NCI-H2029 treated with DMSO at 0.1 percent for 48 hours (cell line): ENCODE results near the gene MAST4.
A peak's percentile ranks its signal among the peaks of the same experiment; 100 is the strongest.

Source experiments
- DNase-seq: peaks from one replicate; lab custom pipeline; 2025; lab: John Stamatoyannopoulos, UW

MAST4 gene

DNA sequence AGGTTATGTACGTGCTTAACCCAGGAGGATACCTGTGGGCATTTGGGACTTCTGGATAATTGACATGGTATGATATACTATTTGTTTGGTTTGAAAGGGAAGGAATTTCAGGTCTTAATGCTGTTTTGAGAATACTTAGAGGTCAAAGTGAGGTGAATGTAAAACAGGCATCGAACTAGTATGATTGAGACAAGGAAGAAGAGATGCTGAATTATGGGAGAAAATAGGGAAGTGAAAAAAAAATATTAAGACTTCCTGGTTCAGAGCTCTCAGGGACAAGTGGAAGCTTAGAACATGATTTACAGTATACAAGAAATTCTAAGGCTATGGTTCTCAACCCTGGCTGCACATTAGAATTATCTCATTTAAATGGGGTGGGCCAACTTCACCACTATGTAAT lies 485.1 kb downstream of the MAST4 start:
- no peak for DNase-seq

DNA sequence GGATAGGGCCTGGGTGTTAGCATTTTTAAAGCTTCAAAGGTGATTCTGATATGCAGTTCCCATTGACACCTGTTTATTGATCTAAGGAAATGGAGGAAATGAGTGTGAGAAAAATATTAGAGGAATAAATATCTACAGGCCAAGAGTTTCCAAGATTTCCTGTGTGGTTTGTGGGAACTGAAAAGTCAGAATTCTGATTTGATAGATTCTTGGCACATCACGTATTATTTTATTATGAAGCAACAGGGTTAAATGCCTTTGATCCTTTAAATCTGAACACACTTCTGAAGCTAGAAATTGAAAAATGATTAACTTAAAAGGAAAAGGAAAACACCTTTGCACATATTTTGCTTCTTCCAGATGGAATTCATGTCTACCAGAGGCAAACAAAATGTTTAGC lies 486.7 kb downstream of the MAST4 start:
- no peak for DNase-seq

DNA sequence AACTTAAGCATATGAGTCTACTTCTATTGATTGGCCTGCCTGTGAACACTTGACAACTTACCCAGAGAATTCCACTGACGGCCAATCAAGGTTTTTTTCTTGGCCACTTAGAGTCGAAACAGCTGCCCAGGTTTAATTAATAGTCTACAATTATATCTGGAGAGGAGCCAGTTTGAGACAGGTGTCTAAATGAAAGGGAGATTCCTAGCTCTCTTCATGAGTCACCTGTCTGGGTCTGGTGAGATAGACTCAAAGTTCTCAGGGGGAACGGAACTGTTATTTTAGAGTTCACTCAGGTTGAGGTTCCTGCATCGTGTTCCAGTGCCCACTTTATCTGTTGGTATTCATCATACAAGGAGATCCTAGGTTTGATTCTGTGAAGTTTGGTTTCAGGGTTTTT lies 489.4 kb downstream of the MAST4 start:
- DNase-seq: peak; percentile 94

DNA sequence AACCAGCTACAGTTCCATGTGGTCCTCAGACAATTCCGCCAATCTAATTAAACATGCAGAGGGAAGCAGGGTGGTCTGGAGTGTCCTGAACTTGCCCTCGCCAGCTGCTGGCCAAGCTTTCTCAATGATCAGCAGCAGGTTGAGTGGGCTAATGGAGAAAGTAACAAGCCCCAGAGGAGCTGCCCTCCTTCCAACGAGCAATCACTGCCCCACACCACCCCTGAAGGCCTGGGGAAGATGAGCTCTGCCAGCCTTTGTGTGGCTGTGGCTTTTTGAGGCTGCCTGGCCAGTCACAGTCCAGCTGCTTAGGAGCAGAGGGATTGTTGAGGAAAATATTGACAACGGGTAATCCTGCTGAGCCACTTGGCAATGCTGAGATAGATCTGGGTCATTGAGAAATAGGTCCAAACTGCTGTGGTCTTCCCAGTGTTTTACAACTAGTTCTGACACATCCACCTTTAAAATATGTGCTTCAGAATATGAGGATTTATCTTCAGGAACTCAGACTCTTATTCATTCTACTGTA lies 493.1 kb downstream of the MAST4 start:
- no peak for DNase-seq

DNA sequence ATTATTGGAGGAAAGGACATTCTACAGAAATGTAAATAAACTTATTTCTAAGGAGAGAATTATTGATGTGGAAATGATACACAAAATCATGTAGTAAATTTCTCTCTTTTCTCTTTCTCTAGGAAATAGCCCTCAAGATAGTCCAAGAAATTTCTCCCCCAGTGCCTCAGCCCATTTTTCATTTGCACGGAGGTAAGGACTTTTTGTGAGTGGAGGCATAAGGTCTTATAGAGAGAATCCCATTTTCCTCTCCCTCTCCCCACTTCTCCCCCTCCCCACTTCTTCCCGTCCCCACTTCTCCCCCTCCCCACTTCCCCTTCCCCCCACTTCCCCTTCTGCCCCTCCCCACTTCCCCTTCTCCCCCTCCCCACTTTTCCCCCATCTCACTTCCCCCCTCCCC lies 493.8 kb downstream of the MAST4 start:
- DNase-seq: no peak

DNA sequence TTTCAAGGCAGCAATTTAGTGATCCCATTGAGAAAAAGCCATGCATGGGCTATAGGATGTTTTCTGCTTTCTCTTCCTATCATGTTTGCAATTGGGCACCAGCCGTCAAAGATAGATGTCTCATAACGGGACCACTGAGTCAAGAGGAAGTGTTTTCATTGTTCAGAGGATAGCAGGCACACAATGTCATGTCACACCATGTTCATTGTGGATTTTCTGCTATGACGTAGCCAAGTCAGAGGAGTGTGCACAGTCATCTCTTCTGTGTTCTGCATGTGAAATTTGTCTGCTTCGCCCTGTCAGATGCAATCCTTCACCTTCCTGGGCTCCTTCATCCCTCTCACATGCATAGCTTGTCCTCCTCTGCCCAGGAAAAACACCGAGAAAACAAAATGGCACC lies 494.4 kb downstream of the MAST4 start:
- DNase-seq: no peak

DNA sequence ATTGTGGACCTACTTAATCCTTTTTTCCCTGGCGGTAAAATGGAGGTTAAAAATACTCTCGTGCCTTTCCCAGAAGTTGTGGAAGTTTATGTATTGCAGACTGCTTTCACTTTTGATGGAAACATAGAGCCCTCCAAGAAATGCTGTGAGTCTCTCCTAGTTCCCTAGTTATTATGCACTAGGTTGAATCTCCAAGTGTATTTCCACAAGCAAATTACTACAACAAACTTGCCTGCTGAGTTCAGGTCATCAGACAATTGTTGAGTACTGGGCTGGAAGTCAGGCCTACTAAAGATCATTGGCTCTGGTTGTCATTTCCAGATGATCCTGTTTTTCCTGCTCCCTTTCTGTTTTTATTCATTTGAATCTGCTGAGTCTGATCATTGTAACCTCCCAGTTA lies 496.3 kb downstream of the MAST4 start:
- DNase-seq: no peak

DNA sequence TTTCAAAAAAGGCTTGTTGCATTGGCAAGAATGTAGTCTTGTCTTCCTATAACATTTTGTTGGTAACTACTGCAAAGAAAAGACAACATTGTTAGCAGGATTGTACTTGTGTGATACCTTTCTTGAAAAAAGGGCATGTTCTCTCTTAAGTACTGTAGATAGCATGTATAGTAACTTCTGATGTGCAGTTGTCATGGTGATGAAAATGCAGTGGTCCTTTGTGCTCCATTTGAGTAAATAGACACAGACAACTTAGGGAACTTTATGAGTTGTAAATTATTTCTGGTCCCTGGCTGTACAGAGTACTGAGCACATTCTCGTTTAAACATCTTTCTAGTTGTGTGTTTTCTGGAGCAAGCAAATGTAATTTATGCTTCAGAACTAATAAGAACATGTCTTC lies 497.1 kb downstream of the MAST4 start:
- DNase-seq: no peak

DNA sequence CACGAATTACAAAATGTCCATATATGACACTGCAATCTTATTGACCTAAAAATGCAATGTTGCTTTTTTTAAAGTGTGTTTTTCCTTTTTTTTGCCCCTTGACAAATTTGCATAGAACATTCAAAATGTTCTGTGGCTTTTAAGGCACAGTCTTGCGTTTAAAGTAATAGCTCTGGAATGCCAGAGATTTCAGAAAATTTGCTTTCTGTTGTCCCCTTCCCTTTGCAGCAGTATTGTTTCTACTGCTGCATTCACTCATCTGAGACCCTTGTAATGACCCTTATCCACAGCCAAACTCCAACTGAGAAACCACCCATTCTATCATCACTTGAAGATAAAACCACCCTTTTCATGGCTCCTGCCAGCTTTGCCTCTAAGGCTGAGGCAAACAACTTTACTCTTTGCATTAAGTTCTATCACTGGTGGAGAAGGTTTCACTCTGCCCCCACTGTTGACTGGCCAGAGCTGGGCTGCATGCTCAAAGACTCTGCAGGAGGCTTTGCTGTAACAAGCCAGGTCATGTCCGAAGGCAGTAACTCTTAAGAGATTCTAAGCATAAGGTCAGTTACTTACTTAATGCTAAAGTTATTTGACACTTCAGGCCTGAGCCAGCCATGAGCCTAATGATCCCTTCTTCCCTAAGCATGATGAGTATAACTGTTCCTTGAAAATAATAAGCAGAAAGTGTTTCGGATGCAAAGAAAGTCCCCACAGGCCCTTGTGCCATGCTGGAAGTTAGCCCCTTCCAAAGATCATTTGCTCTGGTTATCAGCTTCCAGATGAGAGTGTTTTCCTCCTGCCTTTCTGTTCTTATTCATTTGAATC lies 498.5 kb downstream of the MAST4 start:
- no peak for DNase-seq

DNA sequence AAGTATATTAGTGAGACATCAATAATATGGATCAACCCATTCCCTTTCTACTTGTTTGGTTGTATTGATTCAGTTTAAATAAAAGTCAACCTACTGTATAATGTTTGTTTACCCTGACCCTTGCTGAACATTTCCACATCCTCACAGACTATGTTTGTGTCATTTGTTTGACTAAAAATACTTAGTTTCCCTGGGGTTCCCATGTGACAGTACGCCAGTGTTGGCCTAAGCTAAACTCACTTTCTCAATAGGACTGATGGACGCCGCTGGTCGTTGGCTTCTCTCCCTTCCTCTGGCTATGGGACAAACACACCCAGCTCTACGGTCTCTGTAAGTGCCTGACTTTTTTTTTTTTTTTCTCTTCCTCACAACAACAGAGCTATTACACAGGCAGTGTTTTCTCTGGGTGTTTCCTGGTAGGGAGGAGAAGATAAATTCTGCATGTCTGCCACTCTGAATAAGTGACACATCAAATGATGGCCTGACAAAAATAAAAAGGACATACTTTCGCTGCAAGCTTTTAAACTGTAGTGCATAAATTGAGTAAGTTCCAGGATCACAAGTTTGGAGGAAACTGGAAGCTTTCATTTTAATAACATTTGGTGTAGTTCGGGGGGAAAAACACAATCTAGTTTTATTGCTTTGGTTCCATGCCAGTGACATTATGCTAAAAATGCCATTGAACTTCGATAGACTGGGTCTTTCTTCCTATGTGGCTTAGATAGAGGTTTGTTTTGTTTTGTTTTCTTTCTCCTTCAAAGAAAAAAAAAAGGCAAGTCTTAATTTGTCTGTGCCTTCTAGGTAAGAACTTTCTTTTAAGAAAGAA lies 499.4 kb downstream of the MAST4 start:
- DNase-seq: peak; percentile 64

DNA sequence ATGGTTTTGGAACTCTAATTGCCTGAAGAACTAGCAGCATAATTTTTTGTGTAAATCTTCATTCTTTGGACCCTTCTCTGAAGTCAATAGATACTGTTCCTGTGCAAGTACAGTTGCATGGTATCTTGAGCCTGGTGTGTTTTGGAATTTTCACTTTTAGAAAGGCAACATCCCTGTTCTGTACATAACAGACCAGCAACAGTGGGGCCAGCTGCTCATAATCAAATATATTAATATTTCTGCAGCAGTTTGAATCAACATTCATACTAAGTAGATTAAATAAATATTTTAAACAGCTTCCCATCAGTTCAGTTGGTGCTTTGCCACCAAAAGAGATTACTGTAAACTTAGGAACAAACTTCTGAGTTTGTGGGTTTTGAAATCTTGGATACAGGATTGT lies 502.5 kb downstream of the MAST4 start:
- DNase-seq: no peak

DNA sequence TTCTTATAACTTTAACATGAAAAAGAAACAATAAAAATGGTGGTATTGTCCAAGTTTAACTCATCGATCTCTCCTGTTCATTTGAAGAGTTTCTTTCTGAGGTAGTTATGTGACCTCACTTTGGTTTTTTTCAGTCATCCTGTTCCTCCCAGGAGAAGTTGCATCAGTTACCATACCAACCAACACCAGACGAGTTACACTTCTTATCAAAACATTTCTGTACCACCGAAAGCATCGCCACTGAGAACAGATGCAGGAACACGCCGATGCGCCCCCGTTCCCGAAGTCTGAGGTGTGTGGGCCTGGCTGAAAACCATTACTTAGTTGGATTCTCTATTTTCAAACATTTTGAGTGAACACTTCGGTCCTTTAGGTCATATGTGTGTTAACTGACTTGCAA lies 504.1 kb downstream of the MAST4 start:
- DNase-seq: no peak

DNA sequence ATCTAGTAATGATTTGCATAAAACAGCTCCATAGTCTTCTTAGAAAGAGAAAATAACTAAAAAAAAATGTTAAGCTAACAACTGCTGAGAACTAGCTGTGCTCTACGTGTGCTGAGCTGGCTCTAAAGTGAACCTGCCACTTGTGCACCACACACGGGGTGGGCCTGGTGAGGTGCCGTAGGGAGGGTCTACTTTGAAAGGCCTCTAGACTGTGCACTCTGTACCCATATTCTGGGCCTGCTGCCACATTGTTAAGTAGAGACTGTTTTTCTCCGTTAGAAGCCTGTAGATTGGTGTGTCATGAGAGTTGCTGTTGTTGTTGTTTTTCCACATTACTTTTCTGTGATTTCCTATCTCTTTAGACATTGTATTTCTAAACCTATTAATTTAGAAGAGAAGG lies 506.5 kb downstream of the MAST4 start:
- DNase-seq: no peak

DNA sequence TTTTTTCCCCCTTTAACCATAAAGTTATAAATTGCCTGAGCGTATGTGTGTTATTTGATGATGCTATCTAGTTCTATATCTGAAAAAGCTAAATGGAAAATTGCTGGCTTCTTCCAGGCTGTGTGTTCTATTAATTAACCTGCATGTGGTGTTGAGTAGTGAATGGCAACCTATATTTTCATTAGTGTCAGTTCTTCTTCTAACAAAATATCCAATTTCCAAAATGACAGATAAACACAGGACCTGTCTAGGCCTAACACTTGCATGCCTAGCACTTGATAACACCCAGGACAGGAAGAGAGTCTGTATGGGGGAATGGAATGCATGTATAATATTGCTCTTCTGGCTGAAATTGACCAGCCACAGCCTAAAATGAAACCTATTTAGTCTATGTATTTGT lies 508.7 kb downstream of the MAST4 start:
- DNase-seq: no peak

DNA sequence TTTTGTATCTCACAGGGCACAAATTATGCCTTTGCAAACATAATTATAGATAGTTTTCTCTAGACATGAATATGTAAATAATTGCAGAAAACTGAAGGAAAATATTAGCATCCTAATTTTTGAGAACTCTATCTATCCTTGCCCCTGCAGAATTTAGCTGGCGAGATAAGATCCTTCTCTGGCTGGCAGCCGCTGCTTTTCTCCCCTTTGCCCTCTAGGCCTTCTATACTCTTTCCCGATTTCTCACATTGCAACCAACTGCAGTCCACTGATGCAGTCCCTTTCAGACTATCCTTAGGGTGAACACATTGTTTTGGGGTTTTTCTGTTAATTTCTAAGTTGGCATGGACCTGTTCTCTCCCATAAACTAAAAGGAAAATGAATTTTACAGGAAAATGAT lies 509.1 kb downstream of the MAST4 start:
- no peak for DNase-seq

DNA sequence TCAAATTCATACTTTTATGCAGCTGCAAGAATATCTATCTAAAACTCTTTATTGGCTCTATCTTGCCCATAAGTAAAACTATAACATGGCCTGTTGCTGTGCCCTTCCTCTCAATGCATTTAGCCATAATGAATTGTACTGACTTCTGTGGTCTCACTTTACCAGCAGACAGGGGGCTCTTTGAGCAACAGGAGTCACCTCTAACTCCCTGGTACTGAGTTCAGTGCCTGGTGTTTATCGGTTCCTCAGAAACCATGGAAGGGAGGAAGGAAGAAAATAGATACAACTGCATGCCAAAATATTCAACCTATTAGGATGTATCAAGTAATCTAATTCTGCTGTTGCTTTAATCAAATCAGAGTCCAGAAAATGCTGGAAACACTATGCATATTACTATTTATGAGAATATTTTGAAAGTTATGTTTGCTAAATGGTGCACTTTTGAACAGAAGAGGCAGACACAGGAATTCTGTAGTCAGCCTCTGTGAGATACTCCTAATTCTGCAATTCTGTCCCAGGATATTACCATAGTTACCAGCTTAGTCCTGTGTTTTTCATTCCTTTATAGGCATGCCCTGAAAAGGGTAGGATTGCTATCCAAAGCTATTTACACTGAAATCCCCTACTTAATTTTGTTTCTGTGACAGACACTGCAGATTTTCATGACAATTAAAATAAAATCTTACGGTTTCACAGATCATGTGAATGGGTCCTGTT lies 510.6 kb downstream of the MAST4 start:
- DNase-seq: no peak

DNA sequence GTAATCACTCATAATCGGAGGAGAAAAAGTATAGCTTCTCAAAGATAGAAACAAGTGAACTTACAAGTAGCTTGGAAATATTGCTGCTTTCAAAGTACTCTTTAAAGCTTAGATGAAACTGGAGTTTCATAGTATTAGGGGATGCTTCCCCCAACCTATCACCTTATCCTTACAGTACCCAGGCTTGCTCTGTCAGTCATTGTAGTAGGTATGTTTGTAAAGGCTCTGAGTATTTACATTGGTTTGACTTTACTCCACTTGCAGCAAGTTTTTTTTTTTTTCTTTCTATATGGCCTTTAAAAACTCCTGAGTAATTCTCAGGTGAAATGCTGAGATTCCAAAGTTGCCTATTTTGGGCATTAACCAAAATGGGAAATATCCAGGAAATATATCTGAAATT lies 515.6 kb downstream of the MAST4 start:
- DNase-seq: no peak

DNA sequence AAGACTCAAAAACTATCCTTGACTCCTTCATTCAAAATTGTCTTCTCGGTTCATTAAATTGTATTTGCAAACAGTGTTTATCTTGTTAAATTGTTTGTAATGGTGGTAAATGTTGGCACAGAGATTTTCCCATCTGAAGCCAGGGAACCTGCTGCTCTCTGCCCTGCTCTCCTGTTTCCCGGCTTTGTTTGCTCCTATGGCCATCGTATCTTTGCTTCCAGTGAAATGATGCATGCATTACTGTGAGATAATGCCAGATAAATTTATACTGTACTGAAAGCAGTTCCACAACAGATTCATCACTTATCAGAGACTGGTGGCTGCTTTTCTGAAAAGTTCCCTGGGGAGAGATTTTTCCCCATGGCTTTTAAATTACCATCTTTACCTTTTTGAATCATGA lies 519.1 kb downstream of the MAST4 start:
- DNase-seq: peak; percentile 63

DNA sequence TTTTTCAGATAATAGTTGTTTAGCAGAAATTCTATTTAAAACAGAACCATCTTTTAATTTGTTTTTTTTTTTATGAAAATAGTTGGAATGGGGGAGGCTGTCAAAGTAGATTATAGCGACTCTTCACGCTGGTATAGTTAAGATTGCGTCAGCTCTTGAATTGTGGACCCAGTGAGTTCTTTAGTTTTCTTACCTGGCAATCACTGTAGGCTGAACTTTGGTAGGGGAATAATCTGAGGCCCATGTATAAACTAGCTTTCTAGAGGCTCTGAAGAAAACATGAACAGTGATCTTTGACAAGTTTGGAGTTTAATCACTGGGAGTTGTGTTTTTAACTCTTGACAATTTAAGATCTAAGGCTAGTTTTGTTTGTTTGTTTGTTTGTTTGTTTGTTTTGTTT lies 519.6 kb downstream of the MAST4 start:
- DNase-seq: no peak

DNA sequence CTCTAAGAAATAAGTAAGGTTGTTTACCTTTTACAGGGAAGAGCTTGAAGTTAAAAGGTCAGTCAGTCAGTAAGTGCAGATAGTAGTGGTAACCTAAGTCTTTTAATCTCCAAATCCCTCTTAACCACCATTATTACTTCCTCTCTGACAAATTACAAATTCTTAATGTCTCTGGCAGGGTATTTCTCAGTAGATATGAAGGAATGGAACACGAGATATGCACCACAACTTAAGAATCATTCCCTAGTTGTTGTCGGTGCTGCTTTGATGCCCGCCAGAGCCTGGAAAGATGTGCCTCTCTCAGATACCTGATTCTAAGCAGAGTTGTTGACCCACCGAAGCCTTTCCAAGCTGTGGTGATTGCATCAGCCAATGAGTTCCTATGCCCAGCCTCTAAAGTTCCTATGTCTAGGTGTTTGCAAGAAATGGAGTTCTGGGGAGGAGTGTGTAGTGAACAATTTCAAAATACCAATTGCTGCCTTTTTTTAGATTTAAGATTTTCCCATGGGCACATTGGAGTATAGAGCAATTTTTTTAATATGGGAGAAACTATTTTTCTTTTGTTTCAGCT lies 521.9 kb downstream of the MAST4 start:
- DNase-seq: no peak

DNA sequence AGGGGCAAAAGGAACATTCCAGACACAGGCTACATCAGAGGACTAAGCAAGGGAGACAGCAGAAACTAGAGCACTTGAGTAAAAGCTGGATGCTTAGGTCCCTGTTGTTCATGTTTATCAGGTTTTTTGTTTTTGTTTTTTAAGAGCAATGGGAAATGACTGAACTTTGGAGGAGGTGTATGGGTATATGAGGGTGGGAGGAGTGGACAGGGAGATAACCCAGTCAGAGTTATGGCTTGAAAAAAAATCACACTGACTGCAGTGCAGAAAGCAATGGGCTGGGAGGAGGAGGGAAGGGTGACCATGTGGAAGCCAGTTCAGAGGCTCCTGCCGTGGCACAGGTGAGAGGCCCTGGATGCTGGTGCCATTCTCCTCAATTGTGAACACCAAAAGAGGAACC lies 522.8 kb downstream of the MAST4 start:
- DNase-seq: no peak

DNA sequence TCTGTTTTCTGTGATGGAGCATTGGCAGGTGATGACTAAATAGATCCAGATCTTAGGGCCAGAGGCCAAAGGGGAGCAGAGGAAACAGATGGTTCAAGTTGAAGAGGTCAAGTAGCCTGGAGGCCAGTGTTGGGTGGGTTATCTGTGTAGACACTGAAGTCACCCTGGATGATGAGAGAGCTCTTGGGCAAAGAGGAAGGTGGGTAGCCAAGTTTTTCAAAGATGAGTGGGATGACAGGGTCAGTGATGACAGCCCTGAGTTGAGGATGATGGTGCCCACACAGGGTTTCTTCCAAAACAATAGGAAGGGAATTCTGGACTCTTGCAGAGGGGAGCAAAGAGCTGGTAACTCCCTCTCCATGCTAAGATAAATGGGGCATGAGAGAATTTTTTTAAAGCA lies 523.8 kb downstream of the MAST4 start:
- DNase-seq: no peak
